Neuronal stem cell (in vitro differentiated cells): Measurements from ENCODE around the gene CDH10.

Source experiments
- DNase-seq: peaks from one replicate; pipeline ENCODE4 v3.0.0-alpha.2; 2013; ENCODE audit warnings: low spot score
- H2AFZ ChIP-seq: one replicate; pipeline ENCODE4 v1.6.1; 2013; ENCODE audit warnings: mild to moderate bottlenecking, low read length, inconsistent platforms
- H2AK5ac ChIP-seq: 2 replicates; pipeline ENCODE4 v1.6.1; 2013; ENCODE audit warnings: low read depth, mild to moderate bottlenecking, inconsistent platforms, low read length, moderate library complexity, mixed read lengths
- H2BK120ac ChIP-seq: 2 replicates; pipeline ENCODE4 v1.6.1; 2013; ENCODE audit warnings: low read depth, mild to moderate bottlenecking, inconsistent platforms, low read length, moderate library complexity, mixed read lengths
- H2BK12ac ChIP-seq: one replicate; pipeline ENCODE4 v1.6.1; 2013; ENCODE audit warnings: low read length, inconsistent platforms
- H2BK15ac ChIP-seq: 2 replicates; pipeline ENCODE4 v1.6.1; 2013; ENCODE audit warnings: mild to moderate bottlenecking, low read length, inconsistent platforms, mixed read lengths
- H2BK5ac ChIP-seq: one replicate; pipeline ENCODE4 v1.6.1; 2013; ENCODE audit warnings: inconsistent platforms, mild to moderate bottlenecking, low read length, moderate library complexity
- H3K14ac ChIP-seq: one replicate; pipeline ENCODE4 v1.6.1; 2013; ENCODE audit warnings: low read length, inconsistent platforms
- H3K18ac ChIP-seq: 2 replicates; pipeline ENCODE4 v1.6.1; 2013; ENCODE audit warnings: low read length, inconsistent platforms
- H3K23ac ChIP-seq: 2 replicates; pipeline ENCODE4 v1.6.1; 2013; ENCODE audit warnings: low read depth, mild to moderate bottlenecking, mixed read lengths, low read length, inconsistent platforms; ENCODE audit not compliant: poor library complexity
- H3K27ac ChIP-seq: replicated peaks from 3 replicates; pipeline ENCODE4 v1.5.1; 2013; ENCODE audit warnings: low read length, inconsistent platforms
- H3K27me3 ChIP-seq, 3 experiments: 2 replicates each; pipeline ENCODE4 v1.6.1; 2013; ENCODE audit warnings: low read length in 3 of 3, mild to moderate bottlenecking in 2 of 3, inconsistent platforms in 1 of 3, low read depth in 1 of 3, mixed read lengths in 1 of 3, moderate library complexity in 1 of 3; ENCODE audit not compliant: control insufficient read depth in 3 of 3, insufficient read depth in 3 of 3
- H3K36me3 ChIP-seq, 2 donors: replicated peaks in 1 of 2; 2 replicates each; pipeline ENCODE4 v1.6.1; 2013; ENCODE audit warnings: low read length in 2 of 2; ENCODE audit not compliant: control insufficient read depth in 2 of 2, insufficient read depth in 2 of 2
- H3K4ac ChIP-seq: 2 replicates; pipeline ENCODE4 v1.6.1; 2013; ENCODE audit warnings: inconsistent platforms, mild to moderate bottlenecking, low read length, moderate library complexity
- H3K4me1 ChIP-seq, 2 donors: 1 replicate in 1 of 2; 2 replicates in 1 of 2; pipeline ENCODE4 v1.6.1; 2013; ENCODE audit warnings: low read length in 2 of 2, low read depth in 1 of 2; ENCODE audit not compliant: control insufficient read depth in 2 of 2, insufficient read depth in 1 of 2
- H3K4me2 ChIP-seq: one replicate; pipeline ENCODE4 v1.6.1; 2013; ENCODE audit warnings: mild to moderate bottlenecking, low read length, inconsistent platforms; ENCODE audit not compliant: insufficient read depth, poor library complexity, severe bottlenecking
- H3K4me3 ChIP-seq, 2 donors: 2 replicates each; pipeline ENCODE4 v1.5.1; 2013; ENCODE audit warnings: low read length in 2 of 2, mild to moderate bottlenecking in 2 of 2, inconsistent platforms in 1 of 2, moderate library complexity in 1 of 2
- H3K79me1 ChIP-seq: one replicate; pipeline ENCODE4 v1.6.1; 2013; ENCODE audit warnings: low read depth, mild to moderate bottlenecking, inconsistent platforms, low read length, moderate library complexity
- H3K9ac ChIP-seq: one replicate; pipeline ENCODE4 v1.6.1; 2013; ENCODE audit warnings: mild to moderate bottlenecking, low read depth, low read length, inconsistent platforms; ENCODE audit not compliant: poor library complexity
- H3K9me3 ChIP-seq, 2 donors: replicated peaks in 1 of 2; 2 replicates each; pipeline versions ENCODE3 to v1.6.1; 2013; ENCODE audit warnings: low read length in 2 of 2, mild to moderate bottlenecking in 2 of 2, inconsistent platforms in 1 of 2, low read depth in 1 of 2, mixed read lengths in 1 of 2, moderate library complexity in 1 of 2; ENCODE audit not compliant: control insufficient read depth in 2 of 2, insufficient read depth in 1 of 2
- H4K8ac ChIP-seq: one replicate; pipeline ENCODE4 v1.6.1; 2013; ENCODE audit warnings: low read depth, mild to moderate bottlenecking, inconsistent platforms, low read length, moderate library complexity
- H4K91ac ChIP-seq: one replicate; pipeline ENCODE4 v1.6.1; 2013; ENCODE audit warnings: low read length, low read depth, mild to moderate bottlenecking, inconsistent platforms; ENCODE audit not compliant: poor library complexity
- WGBS, 2 donors: extraction: QIAGEN DNeasy Blood & Tissue Kit; methylation state at CpG; one replicate each; pipeline ENCODE4 v1.1.7; 2013; ENCODE audit warnings: missing lambda C conversion rate in 2 of 2, mixed read lengths in 1 of 2; ENCODE audit not compliant: insufficient read length in 2 of 2, insufficient replicate concordance in 1 of 2; ENCODE audit errors: extremely low coverage in 2 of 2; 5-methylcytosine and 5-hydroxymethylcytosine counted together

CDH10 gene

DNA sequence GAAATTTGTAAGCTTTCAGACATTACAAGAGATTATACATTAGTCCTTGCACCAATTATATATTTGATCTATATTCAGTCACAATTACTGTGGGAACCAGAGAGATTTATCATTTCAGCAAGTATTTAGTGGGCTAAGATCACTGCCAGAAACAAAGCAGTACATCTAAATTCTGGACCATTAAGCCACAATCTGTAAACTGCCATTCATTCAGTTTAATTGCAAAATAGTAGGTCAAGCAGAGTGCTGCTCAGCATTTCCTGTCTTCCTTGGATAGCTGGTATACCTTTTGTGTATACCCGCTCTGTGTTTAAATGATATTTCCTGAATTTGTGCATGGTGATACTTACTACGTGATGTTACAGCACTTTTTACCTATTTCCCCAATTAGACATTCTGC, 42.6 kb downstream of the CDH10 start:
- no peak overlapping the region for H2AFZ ChIP-seq
- H3K23ac ChIP-seq = no peak overlapping the region
- no peak overlapping the region for H3K18ac ChIP-seq
- peaks cover 0 to 1% of the 10 kb centered on the region in 2 donors for H3K4me1 ChIP-seq
- H2BK5ac ChIP-seq = no peak overlapping the region
- H3K4me2 ChIP-seq = no peak overlapping the region
- no peak overlapping the region for H2BK120ac ChIP-seq
- no peak overlapping the region for H2AK5ac ChIP-seq
- no peak overlapping the region for H3K14ac ChIP-seq
- no peak overlapping the region for H3K4ac ChIP-seq
- no peak overlapping the region for H3K9ac ChIP-seq
- no peak overlapping the region for H4K91ac ChIP-seq
- H4K8ac ChIP-seq = no peak overlapping the region
- WGBS, 2 donors = no CpG with 5 or more reads among the region's 2 CpGs
- H3K9me3 ChIP-seq = no peaks in the 10 kb centered on the region
- H3K36me3 ChIP-seq = no peaks in the 10 kb centered on the region
- no peak overlapping the region for H3K4me3 ChIP-seq
- DNase-seq = no peak
- no peaks in the 10 kb centered on the region for H3K79me1 ChIP-seq
- no peak overlapping the region for H2BK15ac ChIP-seq
- H3K27ac ChIP-seq = no peak overlapping the region
- no peak overlapping the region for H2BK12ac ChIP-seq
- no peaks in the 10 kb centered on the region for H3K27me3 ChIP-seq

DNA sequence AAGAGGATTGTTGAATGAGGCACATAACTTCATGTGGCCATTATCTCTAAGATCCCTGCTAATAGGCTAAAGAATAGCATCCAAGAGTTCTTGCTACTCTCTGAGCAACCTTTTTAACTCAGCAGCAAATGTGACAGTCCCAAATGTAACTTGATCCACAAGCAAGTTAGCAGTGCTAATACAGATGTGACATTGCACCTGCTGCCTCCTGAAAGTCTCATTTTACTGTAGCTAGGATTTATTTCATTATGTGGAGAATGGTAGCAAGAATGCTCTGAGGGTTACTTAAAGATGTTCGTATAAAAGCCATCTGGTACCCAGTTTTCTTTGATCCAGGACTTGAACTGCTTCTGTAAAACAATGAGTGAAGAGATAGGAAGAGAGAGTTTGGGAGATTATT, 45.8 kb downstream of the CDH10 start:
- Histone ChIP-seq H3K9ac (no peak overlapping the region), H3K4me3 (no peak overlapping the region), H2BK5ac (no peak overlapping the region), H2BK120ac (no peak overlapping the region), H2AK5ac (no peak overlapping the region), H3K4me1 (peaks cover 0 to 1% of the 10 kb centered on the region in 2 donors), H4K8ac (no peak overlapping the region), H3K27ac (no peak overlapping the region), H3K4ac (no peak overlapping the region), H4K91ac (no peak overlapping the region), H2BK12ac (no peak overlapping the region), H3K23ac (no peak overlapping the region), H3K27me3 (no peaks in the 10 kb centered on the region), H3K18ac (no peak overlapping the region), H3K14ac (no peak overlapping the region), H3K9me3 (no peaks in the 10 kb centered on the region), H3K4me2 (no peak overlapping the region), H2BK15ac (no peak overlapping the region), H3K79me1 (no peaks in the 10 kb centered on the region), H3K36me3 (no peaks in the 10 kb centered on the region), H2AFZ (no peak overlapping the region)
- no CpG with 5 or more reads among the region's 1 CpG for WGBS, 2 donors
- DNase-seq = no peak

DNA sequence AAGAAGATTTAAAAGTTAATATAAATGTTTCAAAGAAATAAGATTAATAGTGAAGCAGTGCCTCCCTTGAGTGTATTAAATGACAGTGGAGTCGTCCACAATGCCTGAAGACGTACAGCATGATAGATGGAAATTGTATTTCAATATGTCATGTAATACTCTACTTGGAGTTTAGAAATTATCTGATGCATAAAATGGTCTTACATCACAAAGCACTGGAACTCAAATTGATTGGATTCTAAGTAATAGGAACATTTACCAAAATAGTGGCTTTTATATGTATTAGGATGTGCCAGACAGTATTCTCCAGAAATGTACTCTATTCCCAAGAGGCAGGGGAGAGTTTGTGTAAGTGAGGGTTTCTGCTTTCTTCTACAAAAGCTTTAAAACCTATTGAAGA, 49.4 kb downstream of the CDH10 start:
- H2AK5ac ChIP-seq = no peak overlapping the region
- H3K18ac ChIP-seq = no peak overlapping the region
- H3K9me3 ChIP-seq = no peaks in the 10 kb centered on the region
- H3K36me3 ChIP-seq = no peaks in the 10 kb centered on the region
- no peak overlapping the region for H4K91ac ChIP-seq
- H3K4me3 ChIP-seq = no peak overlapping the region
- H3K4ac ChIP-seq = no peak overlapping the region
- no CpG with 5 or more reads among the region's 2 CpGs for WGBS, 2 donors
- H2BK15ac ChIP-seq = no peak overlapping the region
- no peak overlapping the region for H3K4me2 ChIP-seq
- no peak overlapping the region for H2BK120ac ChIP-seq
- no peak overlapping the region for H2AFZ ChIP-seq
- H3K79me1 ChIP-seq = no peaks in the 10 kb centered on the region
- no peak overlapping the region for H3K9ac ChIP-seq
- DNase-seq = no peak
- no peak overlapping the region for H2BK12ac ChIP-seq
- no peak overlapping the region for H3K27ac ChIP-seq
- no peak overlapping the region for H3K14ac ChIP-seq
- H4K8ac ChIP-seq = no peak overlapping the region
- H3K4me1 ChIP-seq = peaks cover 0 to 1% of the 10 kb centered on the region in 2 donors
- H2BK5ac ChIP-seq = no peak overlapping the region
- H3K27me3 ChIP-seq = no peaks in the 10 kb centered on the region
- no peak overlapping the region for H3K23ac ChIP-seq

DNA sequence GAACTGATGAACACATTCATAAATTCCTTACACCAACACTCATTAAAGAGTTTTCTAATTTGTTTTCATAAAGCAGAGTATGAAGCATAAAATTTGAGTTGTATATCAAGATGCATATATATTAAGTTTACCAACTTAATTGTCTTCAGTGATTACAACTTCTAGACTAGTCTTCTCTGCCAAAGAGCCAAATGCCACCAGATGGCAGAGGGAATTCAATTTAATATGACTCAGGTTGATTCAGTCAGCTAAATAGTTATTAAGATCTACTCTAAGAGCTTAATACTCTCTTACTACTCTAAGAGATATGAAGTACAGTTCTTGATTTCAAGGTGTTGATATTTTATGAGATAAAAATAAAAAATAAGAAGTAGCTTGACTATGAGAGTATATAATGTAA, 53.4 kb downstream of the CDH10 start:
- Histone ChIP-seq H3K4me2 (no peak overlapping the region), H2BK120ac (no peak overlapping the region), H3K9ac (no peak overlapping the region), H3K4me3 (no peak overlapping the region), H3K79me1 (no peaks in the 10 kb centered on the region), H3K18ac (no peak overlapping the region), H3K14ac (no peak overlapping the region), H4K91ac (no peak overlapping the region), H3K27me3 (no peaks in the 10 kb centered on the region), H3K9me3 (no peaks in the 10 kb centered on the region), H2BK15ac (no peak overlapping the region), H4K8ac (no peak overlapping the region), H3K23ac (no peak overlapping the region), H3K36me3 (no peaks in the 10 kb centered on the region), H2AK5ac (no peak overlapping the region), H3K4ac (no peak overlapping the region), H2BK5ac (no peak overlapping the region), H2AFZ (no peak overlapping the region), H3K4me1 (no peaks in the 10 kb centered on the region), H3K27ac (no peak overlapping the region), H2BK12ac (no peak overlapping the region)
- DNase-seq = no peak
